Endometrial microvascular endothelial cells (primary cell): ENCODE data around the gene OLFM3. TPM values are rescaled to one million over a fixed set of nuclear protein-coding genes. Genes with fewer than 3 reads are reported as not detected.

Experiments used
- in situ Hi-C: cut with HindIII; loops from 2 replicates; pipeline ENCODE4 v1.10.0; 2017; ENCODE audit warnings: low sequenced_read_pairs, low pct_unique_long_range_greater_than_20kb; ENCODE audit errors: inconsistent ontology term
- total RNA-seq: library from RNA; depleted of rRNA; stranded (reverse); fragments of >200 nt; gene quantifications from one replicate; pipeline ENCODE4 v1.2.3, GENCODE V29; 2015; ENCODE audit errors: inconsistent ontology term

Gene OLFM3
- total RNA-seq, 1 donor from 2014 or later, result not detected

DNA sequence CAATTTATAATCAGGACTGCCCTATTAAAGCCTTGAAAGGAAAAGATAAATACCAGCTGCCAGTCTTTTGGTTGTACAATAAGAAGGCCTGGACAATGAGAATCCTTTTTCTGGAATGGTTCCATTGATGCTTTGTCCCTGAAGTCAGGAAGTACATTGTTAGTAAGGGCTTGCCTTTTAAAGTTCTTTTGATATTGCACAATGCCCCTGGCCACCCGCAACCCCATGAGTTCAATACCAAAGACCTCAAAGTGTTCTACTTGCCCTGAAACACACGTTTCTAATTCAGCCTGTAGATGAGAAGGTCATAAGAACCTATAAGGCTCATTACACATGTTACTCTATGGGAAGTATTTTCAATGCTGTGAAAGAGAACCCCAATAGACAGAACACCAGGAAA, 112.1 kb downstream of the OLFM3 start:
- in situ Hi-C loops, result no loop called here

DNA sequence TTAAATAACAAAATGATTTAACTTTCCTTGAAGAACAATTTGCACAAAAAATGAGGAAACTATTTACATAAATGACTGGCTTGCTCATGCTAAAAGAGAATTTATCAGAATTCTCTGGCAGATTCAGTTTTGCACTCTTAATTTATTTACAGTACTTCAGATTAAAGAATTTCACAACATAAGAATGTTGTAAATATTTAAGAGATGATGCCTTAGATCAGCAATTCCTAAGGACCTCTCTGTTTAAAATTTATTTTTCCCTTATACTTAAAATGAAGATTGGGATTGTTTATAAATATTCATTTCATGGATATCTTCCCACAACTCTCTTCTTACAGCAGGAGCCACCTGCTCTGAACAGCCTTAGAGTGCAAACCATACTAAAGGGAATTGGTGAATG, 120.8 kb downstream of the OLFM3 start:
- in situ Hi-C loops, result no loop called here

DNA sequence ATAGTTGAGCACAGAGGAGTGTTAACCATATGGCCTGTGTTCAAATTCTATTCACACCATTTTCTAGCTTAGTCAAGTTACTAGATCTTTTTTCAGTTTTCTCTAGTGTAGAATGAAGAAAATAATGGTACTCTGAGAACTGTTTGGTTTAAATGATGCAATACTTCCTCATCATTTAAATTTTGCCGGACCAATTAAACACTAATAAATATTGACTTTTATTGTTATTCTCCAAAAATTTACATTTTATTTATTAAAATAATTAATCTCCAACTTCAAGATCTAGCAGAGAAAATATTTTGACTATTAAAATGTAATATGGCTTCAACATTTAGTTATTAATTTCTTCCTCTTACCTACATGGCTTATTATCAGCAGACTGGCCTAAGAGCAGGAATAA, 123.1 kb downstream of the OLFM3 start:
- in situ Hi-C loops, result no loop called here

DNA sequence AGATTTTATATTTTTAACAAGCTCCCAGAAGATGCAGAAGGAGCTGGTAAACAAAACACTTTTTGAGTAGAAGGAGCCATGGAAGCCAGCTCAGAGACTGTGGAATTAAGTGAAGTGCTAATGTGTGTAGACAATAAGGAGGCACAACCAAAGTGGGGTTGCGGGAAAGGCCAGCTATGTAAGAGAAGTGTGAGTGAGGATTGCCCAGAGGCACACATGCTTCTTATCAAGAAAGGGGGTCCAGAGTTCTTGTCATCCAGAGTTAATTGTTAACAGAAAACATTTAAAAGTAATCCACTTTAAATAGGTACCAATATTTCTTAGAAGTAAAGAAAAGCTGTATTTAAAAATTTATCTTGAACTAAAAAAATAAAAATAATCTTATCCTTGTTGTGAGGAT, 136.8 kb downstream of the OLFM3 start:
- in situ Hi-C loops, result no loop called here

DNA sequence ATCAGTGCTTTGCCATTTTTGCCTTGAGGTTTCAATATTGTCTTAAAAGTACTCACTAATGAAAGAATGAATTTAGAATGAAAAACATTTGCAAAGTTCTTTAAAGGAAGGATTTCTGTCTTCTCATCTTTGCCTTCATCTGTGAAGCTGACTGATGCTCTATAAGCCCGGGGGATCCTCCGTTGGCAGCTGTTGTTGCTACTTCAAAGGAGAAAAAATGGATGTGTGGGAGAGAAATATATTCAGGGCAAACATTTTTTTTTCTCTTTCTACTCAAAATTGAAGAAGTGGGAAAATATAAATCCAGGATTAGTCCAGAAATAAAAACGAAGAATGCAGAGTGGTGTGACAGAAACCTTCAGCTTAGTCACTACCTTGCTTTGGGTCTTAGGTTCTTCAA, 142.5 kb downstream of the OLFM3 start:
- in situ Hi-C loops, result no loop called here

DNA sequence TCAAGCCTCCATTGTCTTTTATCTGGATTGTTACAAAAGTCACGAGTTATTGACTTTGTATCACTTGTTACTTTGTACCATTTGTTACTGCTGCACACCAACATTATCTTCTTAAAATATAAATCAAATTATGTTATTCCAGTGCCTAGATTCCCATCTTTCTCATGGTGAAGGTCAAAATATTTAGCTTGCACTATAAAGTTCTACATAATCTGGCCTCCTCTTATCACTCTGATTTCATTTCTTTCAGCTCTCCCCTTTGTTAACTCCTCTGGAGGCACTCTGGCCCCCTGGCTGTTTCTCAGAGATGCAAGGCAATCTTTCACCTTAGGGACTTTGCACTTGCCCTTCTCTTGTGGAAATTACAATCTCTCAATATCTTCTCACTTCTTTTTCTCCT, 143.8 kb downstream of the OLFM3 start:
- in situ Hi-C loops, result no loop called here

DNA sequence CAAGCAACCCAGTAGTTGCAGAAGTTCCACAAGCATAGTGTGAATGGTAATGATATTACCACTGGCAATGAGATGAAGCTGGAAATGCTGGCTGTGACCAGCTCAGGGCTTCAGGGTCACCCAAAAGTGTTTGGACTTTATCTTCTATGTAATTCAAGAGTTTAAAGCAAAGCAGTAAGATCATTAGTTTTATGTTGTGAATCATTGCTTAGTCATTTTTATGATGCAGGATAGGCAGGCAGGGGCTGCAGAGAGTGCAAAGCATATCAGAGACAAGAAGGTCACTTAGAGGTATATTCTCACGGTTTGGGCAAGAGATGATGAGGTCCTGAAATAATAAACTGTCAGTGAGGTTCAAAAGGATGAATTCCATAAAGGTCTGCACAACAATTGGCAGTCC, 147.4 kb downstream of the OLFM3 start:
- in situ Hi-C loops, result no loop called here

DNA sequence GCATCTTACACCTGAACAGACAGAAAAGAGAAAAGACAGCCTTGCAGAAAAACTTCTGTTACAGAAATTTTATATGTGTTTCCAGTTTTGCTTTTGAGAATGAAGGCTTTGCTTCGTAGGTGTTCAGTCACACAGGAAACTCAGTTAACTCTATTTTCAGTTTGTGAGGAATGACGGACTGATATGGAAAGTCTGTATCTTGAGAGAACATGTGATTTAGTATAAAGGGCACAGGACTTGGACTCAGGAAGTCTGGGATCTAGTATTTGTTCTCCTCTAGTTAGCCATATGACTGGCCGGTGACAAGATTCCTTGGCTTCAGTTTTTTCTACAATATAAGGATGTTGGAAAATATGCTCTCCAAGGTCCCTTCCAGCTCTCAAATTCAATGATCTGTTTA, 149.1 kb downstream of the OLFM3 start:
- in situ Hi-C loops, result no loop called here

DNA sequence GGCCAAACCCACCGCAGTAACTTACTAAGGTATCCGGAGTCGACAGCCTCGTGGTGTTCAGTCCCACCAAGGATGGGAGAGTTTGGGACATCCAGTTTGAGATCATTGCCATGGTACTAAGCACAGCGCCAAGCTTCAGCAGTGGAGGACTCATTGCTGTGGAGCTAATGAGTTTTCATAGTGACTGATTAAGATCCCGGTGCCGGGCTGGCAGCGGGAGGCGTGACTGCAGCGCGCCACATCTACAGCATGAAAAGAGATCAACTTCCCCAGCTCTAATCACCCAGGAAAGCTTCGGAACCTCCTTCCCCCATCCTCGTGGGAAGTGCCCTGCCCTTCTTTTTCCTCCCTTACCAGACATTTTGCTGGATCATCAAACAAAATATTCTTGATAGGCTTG, 149.9 kb downstream of the OLFM3 start:
- in situ Hi-C loops, result no loop called here

DNA sequence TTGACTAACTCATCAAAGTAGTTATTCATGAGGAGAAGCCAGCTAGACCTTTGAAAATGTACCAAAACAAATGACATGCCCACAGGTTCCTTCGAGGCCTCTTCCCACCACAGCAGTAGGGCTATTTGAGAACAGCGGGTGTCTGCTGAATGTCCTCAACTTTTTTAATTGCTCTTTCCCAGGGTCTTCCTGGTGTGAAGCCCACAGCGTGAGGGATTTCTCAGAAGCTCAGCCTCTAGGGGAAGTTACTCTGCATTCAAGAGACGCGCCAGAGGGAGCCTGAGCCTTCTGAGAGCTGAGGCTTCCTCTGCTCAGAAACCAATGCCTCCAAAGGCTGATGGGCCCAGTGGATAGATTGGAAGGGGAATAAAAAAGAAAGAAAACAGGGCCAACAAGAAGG, 153.6 kb downstream of the OLFM3 start:
- in situ Hi-C loops, result no loop called here

DNA sequence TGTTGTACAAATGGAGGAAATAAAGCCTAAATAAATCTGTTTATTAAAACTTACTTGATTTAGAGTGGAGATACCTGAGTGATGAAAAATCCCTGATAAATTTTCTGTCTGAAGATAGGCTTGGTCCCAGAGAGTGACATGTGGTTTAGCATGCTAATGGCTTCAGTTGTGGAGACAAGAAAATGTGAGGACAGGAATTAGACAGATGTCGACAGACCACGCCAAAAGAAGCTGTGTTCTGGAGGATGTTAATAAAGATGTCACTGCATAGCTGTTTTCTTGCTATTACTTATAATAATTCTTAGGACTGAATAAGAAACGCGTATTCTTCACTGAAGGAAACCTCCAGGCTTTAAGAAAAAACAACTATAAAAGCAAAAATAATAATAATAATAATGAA, 154.9 kb downstream of the OLFM3 start:
- in situ Hi-C loops, result no loop called here

DNA sequence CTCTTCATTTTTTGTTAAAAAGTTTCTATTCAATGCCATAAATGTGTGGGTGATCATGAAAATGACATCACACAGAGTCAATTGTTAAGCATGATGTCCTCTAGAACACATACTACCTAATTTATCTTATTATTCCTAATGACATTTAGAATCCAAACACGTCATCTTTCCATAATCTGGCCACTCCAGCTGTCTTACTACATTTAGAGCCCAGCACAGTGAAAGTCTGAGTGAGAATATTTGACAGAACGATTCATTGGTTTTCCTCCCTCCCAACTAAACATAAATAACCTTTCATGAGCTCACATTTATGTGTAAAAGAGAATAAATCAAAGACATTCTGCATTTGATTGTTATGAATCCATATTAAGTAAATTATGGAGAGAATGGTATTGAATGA, 160.7 kb downstream of the OLFM3 start:
- in situ Hi-C loops, result no loop called here

DNA sequence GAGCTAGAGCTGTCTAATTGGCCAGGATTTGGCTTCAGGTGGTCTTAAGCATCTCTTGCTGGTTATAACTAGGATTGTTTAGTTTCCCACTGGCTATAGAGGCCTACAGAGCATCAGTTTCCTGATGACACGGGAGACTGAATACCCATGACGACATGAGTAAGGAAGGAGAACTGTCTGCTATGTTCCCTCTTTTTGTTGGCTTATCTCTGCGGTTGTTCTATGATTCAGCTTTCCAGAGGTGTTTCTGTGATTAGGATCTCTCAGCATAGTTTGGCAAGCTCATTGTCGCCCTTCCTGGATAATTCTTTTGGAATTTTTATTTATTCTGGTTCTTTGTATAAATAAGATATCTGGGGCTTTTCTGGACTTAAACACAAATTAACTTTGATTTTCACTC, 163.4 kb downstream of the OLFM3 start:
- in situ Hi-C loops, result no loop called here

DNA sequence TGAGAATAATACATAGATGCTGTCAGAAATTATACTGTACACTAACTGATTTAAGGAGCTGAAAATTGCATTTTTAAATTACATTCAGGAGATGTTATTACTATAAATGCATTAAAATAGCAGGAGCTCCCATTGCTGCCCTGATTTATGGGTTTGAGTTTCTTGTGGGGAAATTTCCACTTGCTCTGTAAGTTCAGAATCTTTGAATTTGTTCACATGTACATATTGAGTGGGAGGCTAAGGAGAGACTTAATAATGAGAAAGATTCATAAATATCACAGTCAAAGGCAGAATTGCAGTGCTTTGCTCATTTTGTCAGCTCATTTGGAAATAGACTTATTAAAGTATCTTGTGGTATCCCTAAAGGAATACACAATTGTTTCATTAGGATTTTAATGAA, 170.3 kb downstream of the OLFM3 start:
- in situ Hi-C loops, result no loop called here

DNA sequence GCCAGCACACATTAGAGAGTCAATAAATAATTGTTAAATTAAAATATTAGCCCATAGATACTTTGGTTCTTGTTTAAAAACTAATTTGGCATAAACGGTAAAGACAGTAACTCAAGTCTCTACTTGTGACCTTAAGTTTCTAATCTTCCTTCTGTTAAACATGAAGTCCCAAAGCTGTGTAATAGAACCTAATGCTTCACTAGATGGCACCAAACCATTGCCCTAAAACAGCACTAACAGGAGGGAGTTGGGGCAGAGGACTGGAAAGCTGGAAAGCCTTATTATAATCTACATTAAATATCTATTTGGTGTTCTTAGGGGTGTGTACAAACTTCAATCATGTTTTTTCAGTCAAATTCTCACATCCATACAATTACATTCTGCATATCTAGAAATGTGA, 176.7 kb downstream of the OLFM3 start:
- in situ Hi-C loops, result no loop called here

DNA sequence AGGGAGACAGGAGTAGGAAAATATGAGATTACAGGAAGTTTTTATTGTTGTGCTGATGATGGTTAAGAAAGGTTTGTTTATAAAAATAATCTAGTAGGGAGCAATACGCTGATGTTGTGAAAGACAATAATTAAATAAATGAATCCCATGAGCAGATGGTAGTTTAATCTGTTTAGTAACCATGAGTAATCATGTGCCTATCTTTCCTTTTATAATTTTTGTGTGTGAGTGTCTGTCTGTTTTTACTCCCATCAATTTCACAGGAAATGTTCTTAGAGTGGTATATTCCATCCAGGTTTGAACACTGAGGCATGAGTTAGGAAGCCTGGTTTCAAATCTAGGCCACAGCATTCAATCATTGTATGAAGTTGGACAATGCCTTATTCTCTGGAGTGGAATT, 180.5 kb downstream of the OLFM3 start:
- in situ Hi-C loops, result no loop called here

DNA sequence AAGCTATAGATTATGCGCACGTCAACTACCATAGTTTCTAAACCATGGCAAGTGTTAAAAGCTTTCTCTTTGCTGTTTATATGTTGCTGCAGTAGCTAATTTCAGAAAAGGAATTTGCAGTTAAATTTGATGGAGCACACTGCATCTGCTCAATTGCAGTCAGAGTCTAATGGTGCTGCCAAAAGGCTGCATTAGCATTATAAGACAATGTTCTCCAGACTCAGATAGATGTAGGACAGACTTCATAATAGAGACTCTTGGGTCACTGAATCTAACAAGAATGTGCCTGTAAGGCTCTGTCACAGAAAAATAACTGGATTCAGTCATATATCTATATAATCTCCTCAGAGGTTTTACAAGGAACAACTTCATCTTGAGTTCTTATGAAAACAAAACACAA, 198.3 kb downstream of the OLFM3 start:
- in situ Hi-C loops, result no loop called here

DNA sequence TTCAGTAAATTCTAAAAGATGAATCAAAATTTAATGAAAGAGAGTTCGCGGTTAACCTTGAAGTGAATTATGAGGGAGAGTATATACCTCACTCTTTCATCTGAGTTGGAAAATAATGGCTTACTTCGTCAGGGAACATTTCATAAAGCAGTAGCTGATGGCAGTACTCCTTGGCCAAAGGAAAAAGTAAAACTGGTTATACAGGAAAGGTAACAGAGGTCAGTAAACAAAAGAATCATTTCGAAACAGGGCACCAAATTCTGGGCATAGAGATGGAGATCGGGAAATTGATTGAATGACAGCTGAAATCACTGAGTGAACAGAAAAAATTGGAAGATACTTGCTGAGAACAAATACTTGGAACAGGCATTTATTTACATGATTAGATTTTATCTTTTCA, 199.0 kb downstream of the OLFM3 start:
- in situ Hi-C loops, result no loop called here

DNA sequence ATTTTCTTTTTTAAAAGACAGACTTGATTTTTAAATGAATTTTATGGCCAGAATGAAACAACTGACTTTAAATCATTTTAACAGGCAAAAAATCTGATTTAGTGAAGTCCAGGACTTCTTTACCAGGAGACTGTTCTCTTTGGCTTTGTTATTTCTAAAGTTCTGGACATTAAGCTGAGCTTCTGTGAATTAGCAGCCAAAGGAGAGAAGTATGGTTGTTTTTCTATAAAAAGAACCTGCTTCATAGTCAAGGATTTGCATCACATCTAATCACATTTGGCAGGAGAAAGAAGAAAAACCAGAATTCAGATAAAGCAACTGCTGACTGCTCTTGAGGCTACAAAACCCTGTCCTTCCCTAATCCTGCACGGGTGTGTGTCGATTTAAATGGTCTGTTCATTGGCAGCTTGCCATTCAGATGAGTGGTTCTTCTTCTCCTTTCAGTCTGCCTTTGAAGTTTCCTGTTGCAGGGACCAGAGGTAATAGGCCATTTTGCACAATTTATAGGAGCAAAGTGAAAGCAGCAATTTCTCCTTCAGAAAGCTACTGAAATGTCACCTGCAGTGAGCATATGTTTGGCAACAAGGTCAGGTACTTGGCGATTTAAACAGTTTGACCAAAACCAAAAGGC, 215.4 kb downstream of the OLFM3 start:
- in situ Hi-C loops, result no loop called here

DNA sequence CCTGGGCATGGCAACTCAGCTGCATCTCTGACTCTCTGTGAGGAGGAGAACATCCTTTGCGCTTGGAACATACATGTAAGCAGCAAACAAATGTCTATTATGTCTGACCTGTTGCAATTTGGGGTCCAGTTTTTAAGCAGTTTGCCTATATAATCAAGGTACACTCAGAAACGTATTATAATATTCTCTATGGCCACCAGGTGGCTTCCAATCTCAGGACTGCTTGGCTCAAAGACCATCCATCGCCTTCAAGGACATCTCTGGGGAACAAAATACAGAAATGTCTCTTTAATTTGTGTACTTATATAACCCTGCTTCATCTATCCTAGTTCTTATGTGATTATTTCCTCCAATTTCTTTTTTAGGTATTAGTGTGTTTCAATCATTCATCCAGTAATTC, 227.2 kb downstream of the OLFM3 start:
- in situ Hi-C loops, result no loop called here

DNA sequence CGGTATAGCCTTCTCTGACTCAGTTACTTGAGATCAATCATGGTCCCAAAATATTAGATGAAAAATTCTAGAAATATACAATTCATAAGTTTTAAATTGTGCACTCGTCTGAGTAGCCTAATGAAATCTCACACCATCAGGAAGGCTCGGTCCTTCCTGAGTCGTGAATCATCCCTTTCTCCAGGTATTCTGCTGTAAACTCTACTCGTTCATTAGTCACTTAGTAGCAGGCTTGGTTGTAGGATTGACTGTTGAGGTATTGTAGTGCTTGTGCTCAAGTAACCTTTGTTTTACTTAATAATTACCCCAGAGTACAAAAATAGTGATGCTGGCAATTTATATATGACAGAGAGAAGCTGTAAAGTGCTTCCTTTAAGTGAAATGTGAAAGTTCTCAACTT, 238.7 kb downstream of the OLFM3 start:
- in situ Hi-C loops, result no loop called here

DNA sequence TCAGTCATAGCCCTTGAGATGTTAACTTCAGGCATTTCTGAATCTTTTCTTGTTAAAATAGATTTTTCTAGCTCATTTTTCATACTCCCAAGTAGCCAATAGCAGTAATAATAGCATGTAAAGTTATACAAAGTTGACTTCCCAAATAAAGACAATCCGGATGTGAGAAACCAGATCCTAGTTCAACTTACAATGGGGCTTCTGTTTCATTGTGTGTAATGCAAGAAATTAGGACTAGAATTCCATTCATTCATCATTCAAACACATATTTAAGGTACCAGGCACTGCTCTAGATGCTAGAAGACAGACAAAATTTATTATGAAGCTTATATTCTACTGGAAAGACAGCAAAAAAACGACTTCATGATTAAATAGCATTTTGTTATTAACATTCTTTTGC, 240.3 kb downstream of the OLFM3 start:
- in situ Hi-C loops, result no loop called here
